Suppressor macrophage treated with lipopolysaccharide for 1 hour (primary cell): Measurements from ENCODE around the gene GLYR1.

Source experiments
- DNase-seq, 3 donors: peaks; one replicate each; pipeline ENCODE4 v3.0.0-alpha.2; 2020 to 2022

The GLYR1 gene

GRCh38 chr16:4846503-4846900, 586 bp downstream of the GLYR1 start:
- peak; percentile 76 to 80 (median 78) for DNase-seq

GRCh38 chr16:4840984-4841383, 6.1 kb downstream of the GLYR1 start:
- DNase-seq: no peak

GRCh38 chr16:4839942-4840341, 7.1 kb downstream of the GLYR1 start:
- DNase-seq: no peak

GRCh38 chr16:4837733-4838501, 9.2 kb downstream of the GLYR1 start:
- no peak for DNase-seq

- no peak for DNase-seq
These were observed 10.4 kb downstream of the GLYR1 start for GRCh38 chr16:4836727-4837126.

- DNase-seq: no peak
These were observed 13.5 kb downstream of the GLYR1 start for GRCh38 chr16:4833584-4833983.

- no peak for DNase-seq
These were observed 14.3 kb downstream of the GLYR1 start for GRCh38 chr16:4832698-4833343.

GRCh38 chr16:4831616-4832015, 15.5 kb downstream of the GLYR1 start:
- DNase-seq: no peak

GRCh38 chr16:4830408-4830807, 16.7 kb downstream of the GLYR1 start:
- DNase-seq: no peak

GRCh38 chr16:4828567-4829321, 18.3 kb downstream of the GLYR1 start:
- DNase-seq: no peak

GRCh38 chr16:4826980-4827379, 20.1 kb downstream of the GLYR1 start:
- no peak for DNase-seq

GRCh38 chr16:4826526-4826925, 20.6 kb downstream of the GLYR1 start:
- no peak for DNase-seq

- no peak for DNase-seq
These were observed 21.9 kb downstream of the GLYR1 start for GRCh38 chr16:4825196-4825595.

- DNase-seq: no peak
These were observed 26.4 kb downstream of the GLYR1 start for GRCh38 chr16:4820652-4821051.

GRCh38 chr16:4814542-4815173, 32.4 kb downstream of the GLYR1 start:
- DNase-seq: no peak

- DNase-seq: no peak
These were observed 33.0 kb downstream of the GLYR1 start for GRCh38 chr16:4814046-4814445.

- DNase-seq: no peak
These were observed 33.7 kb downstream of the GLYR1 start for GRCh38 chr16:4813251-4814003.

- DNase-seq: no peak
These were observed 35.3 kb downstream of the GLYR1 start for GRCh38 chr16:4811773-4812172.

- no peak for DNase-seq
These were observed 35.8 kb downstream of the GLYR1 start for GRCh38 chr16:4811242-4811641.

GRCh38 chr16:4806280-4806679, 40.8 kb downstream of the GLYR1 start:
- DNase-seq: no peak

- DNase-seq: no peak
These were observed 41.9 kb downstream of the GLYR1 start for GRCh38 chr16:4805231-4805630.

- DNase-seq: no peak
These were observed 43.0 kb downstream of the GLYR1 start for GRCh38 chr16:4803898-4804762.
